Kidney tubule cell (primary cell): ENCODE measurements around the gene CAMTA1.

Experiments used
- DNase-seq: peaks from one replicate; pipeline ENCODE4 v3.0.0-alpha.2; 2018; ENCODE audit warnings: low spot score

Gene CAMTA1

GRCh38 chr1:7500381-7501083, 715.3 kb downstream of the CAMTA1 start:
- no peak for DNase-seq

- no peak for DNase-seq
These were observed 715.8 kb downstream of the CAMTA1 start for GRCh38 chr1:7501084-7501491.

GRCh38 chr1:7501723-7502603, 716.7 kb downstream of the CAMTA1 start:
- no peak for DNase-seq

GRCh38 chr1:7503691-7504437, 718.6 kb downstream of the CAMTA1 start:
- DNase-seq = no peak

- DNase-seq = no peak
These were observed 719.1 kb downstream of the CAMTA1 start for GRCh38 chr1:7504438-7504720.

GRCh38 chr1:7505094-7505770, 720.0 kb downstream of the CAMTA1 start:
- DNase-seq = no peak

GRCh38 chr1:7505771-7506453, 720.7 kb downstream of the CAMTA1 start:
- no peak for DNase-seq

GRCh38 chr1:7506454-7507284, 721.4 kb downstream of the CAMTA1 start:
- DNase-seq = no peak

GRCh38 chr1:7507285-7508019, 722.2 kb downstream of the CAMTA1 start:
- DNase-seq = no peak

- peak; percentile 18 for DNase-seq
These were observed 723.0 kb downstream of the CAMTA1 start for GRCh38 chr1:7508052-7508933.

- no peak for DNase-seq
These were observed 723.8 kb downstream of the CAMTA1 start for GRCh38 chr1:7508934-7509519.

- no peak for DNase-seq
These were observed 724.3 kb downstream of the CAMTA1 start for GRCh38 chr1:7509598-7509997.

GRCh38 chr1:7510389-7510931, 725.2 kb downstream of the CAMTA1 start:
- no peak for DNase-seq

GRCh38 chr1:7511381-7511780, 726.1 kb downstream of the CAMTA1 start:
- DNase-seq = no peak

- DNase-seq = peak; percentile 26
These were observed 727.8 kb downstream of the CAMTA1 start for GRCh38 chr1:7513081-7513480.

GRCh38 chr1:7515175-7515574, 729.9 kb downstream of the CAMTA1 start:
- DNase-seq = peak; percentile 71

GRCh38 chr1:7515904-7516303, 730.6 kb downstream of the CAMTA1 start:
- DNase-seq = no peak

- peak; percentile 8 for DNase-seq
These were observed 731.1 kb downstream of the CAMTA1 start for GRCh38 chr1:7516341-7516740.
